Stomach (tissue), 4 donors: Measurements from ENCODE around the gene CALML4.

ENCODE experiments used
- CTCF ChIP-seq, 7 experiments: fragments of 450-650 bp in 4 of 7; fragments of 200-600 bp in 3 of 7; sonication (generic) in 3 of 7; IDR thresholded peaks; one replicate each; pipeline ENCODE4 v1.5.1; 2016 to 2019; ENCODE audit warnings: antibody characterized with exemption in 7 of 7, control low read depth in 2 of 7, mild to moderate bottlenecking in 1 of 7
- EP300 ChIP-seq: sonication (generic); formaldehyde crosslinking; IDR thresholded peaks from one replicate; pipeline ENCODE4 v1.6.1; 2017; ENCODE audit warnings: antibody characterized with exemption
- POLR2A ChIP-seq, 4 donors: fragments of 450-650 bp; IDR thresholded peaks; one replicate each; pipeline ENCODE4 v1.6.1; 2016; ENCODE audit warnings: antibody characterized with exemption in 4 of 4, control low read depth in 2 of 4, mild to moderate bottlenecking in 1 of 4, moderate library complexity in 1 of 4
- POLR2AphosphoS5 ChIP-seq, 3 donors: sonication (generic); formaldehyde crosslinking; IDR thresholded peaks; one replicate each; pipeline ENCODE4 v1.6.1; 2016; ENCODE audit warnings: antibody characterized with exemption in 3 of 3

GRCh38 chr15:68229386-68230156 is 24.4 kb upstream of the CALML4 start, which contains the start of gene CLN6:
- TF ChIP-seq POLR2A (IDR thresholded peaks at IDR 0.05), result no peak
- no peak for TF ChIP-seq CTCF (IDR thresholded peaks at IDR 0.05)
- TF ChIP-seq EP300, result no peak
- peak in 1 of 3 donors; percentile 29 for TF ChIP-seq POLR2AphosphoS5 (IDR thresholded peaks at IDR 0.05)
